DND-41 (cell line): Measurements from ENCODE around the gene TLE1.

Experiments used
- ATAC-seq: fragments of 200-7000 bp; cut with Tn5 transposase; 3 replicates; pipeline ENCODE4 v1.9.1; 2021; ENCODE audit warnings: low read depth; ENCODE audit not compliant: insufficient read depth
- DNase-seq: peaks from one replicate; pipeline ENCODE4 v3.0.0-alpha.2; 2020
- H2AFZ ChIP-seq: 2 replicates; pipeline ENCODE4 v1.6.0; 2012; ENCODE audit warnings: low read depth, low read length
- H3K27ac ChIP-seq: 2 replicates; pipeline ENCODE4 v1.5.1; 2012; ENCODE audit warnings: low read length, inconsistent platforms
- H3K27me3 ChIP-seq: fragments of 200-600 bp; sonication (generic); 2 replicates; pipeline ENCODE4 v1.6.0; 2012; ENCODE audit warnings: low read length, mild to moderate bottlenecking, inconsistent platforms; ENCODE audit not compliant: insufficient read depth, poor library complexity
- H3K36me3 ChIP-seq: 2 replicates; pipeline ENCODE4 v1.5.1; 2012; ENCODE audit warnings: low read length, inconsistent platforms; ENCODE audit not compliant: insufficient read depth
- H3K4me1 ChIP-seq: 2 replicates; pipeline ENCODE4 v1.5.1; 2012; ENCODE audit warnings: mild to moderate bottlenecking, low read length; ENCODE audit not compliant: insufficient read depth
- H3K4me2 ChIP-seq: 2 replicates; pipeline ENCODE4 v1.6.0; 2012; ENCODE audit warnings: mild to moderate bottlenecking, moderate library complexity, low read length, inconsistent platforms; ENCODE audit not compliant: insufficient read depth
- H3K4me3 ChIP-seq, 2 experiments: fragments of 200-600 bp in 1 of 2; shearing (Covaris generic) in 1 of 2; 2 replicates each; pipeline ENCODE4 v1.5.1; 2012 to 2016; ENCODE audit warnings: inconsistent platforms in 2 of 2, low read length in 2 of 2, mild to moderate bottlenecking in 2 of 2, low read depth in 1 of 2, moderate library complexity in 1 of 2
- H3K79me2 ChIP-seq: 2 replicates; pipeline ENCODE4 v1.6.0; 2012; ENCODE audit warnings: low read length, inconsistent platforms; ENCODE audit not compliant: insufficient read depth
- H3K9ac ChIP-seq: 2 replicates; pipeline ENCODE4 v1.6.0; 2012; ENCODE audit warnings: low read depth, mild to moderate bottlenecking, inconsistent platforms, low read length, moderate library complexity
- H3K9me3 ChIP-seq: 2 replicates; pipeline ENCODE4 v1.5.1; 2012; ENCODE audit warnings: low read length, moderate library complexity, mild to moderate bottlenecking, inconsistent platforms; ENCODE audit not compliant: insufficient read depth, severe bottlenecking
- H4K20me1 ChIP-seq: 2 replicates; pipeline ENCODE4 v1.6.0; 2012; ENCODE audit warnings: low read length; ENCODE audit not compliant: insufficient read depth
- EZH2 ChIP-seq: IDR thresholded peaks from 3 replicates; pipeline ENCODE4 v1.6.1; 2012; ENCODE audit warnings: borderline replicate concordance, low read depth, mild to moderate bottlenecking, moderate library complexity, low read length, inconsistent platforms; ENCODE audit not compliant: severe bottlenecking
- TF ChIP-seq, protein P1 (sequence below): IDR thresholded peaks from 2 replicates; pipeline ENCODE4 v1.5.1; 2012; ENCODE audit warnings: borderline replicate concordance, low read length, moderate library complexity, mild to moderate bottlenecking; ENCODE audit not compliant: poor library complexity, severe bottlenecking; ENCODE audit errors: extremely low read depth

Gene TLE1

DNA sequence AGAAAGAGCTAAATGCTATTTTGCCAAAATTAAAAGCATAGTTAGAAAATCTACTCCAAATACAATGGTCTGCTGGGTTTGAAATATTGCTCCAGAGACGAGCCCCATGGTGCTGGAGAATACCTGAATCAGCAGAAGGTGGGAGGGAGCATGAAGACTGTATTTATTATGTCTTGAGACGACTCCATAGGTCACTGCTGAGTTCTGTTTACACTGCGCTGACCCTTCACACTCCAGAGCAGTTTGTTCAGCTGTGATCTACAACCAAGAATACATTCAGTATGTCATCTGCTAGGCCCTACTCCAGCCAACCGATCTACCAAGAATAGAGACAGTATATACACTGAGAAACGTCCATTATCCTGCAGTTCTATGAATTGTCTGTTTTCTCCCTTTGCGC lies 150.5 kb downstream of the TLE1 start:
- no peaks in the 10 kb centered on the region for H3K4me1 ChIP-seq
- ATAC-seq (no peak), DNase-seq (no peak)
- H3K27me3 ChIP-seq, result no peaks in the 10 kb centered on the region
- no peak for TF ChIP-seq EZH2
- TF ChIP-seq, protein P1, sequence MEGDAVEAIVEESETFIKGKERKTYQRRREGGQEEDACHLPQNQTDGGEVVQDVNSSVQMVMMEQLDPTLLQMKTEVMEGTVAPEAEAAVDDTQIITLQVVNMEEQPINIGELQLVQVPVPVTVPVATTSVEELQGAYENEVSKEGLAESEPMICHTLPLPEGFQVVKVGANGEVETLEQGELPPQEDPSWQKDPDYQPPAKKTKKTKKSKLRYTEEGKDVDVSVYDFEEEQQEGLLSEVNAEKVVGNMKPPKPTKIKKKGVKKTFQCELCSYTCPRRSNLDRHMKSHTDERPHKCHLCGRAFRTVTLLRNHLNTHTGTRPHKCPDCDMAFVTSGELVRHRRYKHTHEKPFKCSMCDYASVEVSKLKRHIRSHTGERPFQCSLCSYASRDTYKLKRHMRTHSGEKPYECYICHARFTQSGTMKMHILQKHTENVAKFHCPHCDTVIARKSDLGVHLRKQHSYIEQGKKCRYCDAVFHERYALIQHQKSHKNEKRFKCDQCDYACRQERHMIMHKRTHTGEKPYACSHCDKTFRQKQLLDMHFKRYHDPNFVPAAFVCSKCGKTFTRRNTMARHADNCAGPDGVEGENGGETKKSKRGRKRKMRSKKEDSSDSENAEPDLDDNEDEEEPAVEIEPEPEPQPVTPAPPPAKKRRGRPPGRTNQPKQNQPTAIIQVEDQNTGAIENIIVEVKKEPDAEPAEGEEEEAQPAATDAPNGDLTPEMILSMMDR, result no peak
- H3K9ac ChIP-seq, result no peak overlapping the region
- no peaks in the 10 kb centered on the region for H3K79me2 ChIP-seq
- H3K36me3 ChIP-seq, result no peaks in the 10 kb centered on the region
- H3K4me2 ChIP-seq, result no peak overlapping the region
- no peaks in the 10 kb centered on the region for H3K9me3 ChIP-seq
- H3K4me3 ChIP-seq, result no peak overlapping the region
- H4K20me1 ChIP-seq, result no peaks in the 10 kb centered on the region
- no peak overlapping the region for H2AFZ ChIP-seq
- H3K27ac ChIP-seq, result no peak overlapping the region

DNA sequence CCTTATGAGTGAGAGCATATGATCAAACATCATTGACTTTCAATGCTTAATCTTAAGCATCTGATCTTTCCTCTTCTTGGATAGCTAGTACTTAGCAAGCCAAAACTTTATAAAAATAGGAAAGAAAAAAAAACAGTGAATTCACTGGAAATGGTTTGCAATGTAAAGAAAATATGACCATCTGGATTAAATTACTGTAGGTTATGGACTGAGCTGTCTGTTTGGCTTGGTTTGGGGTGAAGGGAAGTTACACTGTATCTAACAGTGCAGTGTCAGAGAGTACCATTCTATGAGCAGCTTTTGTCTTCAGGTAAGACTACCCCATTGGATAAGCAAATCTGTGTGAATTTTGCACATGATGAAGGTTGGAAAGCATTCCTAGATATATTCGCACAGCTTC lies 151.4 kb downstream of the TLE1 start:
- DNase-seq (no peak), ATAC-seq (no peak)
- TF ChIP-seq EZH2, result no peak
- TF ChIP-seq, protein P1, result no peak
- Histone ChIP-seq H3K27me3 (no peaks in the 10 kb centered on the region), H3K4me1 (no peaks in the 10 kb centered on the region), H3K36me3 (no peaks in the 10 kb centered on the region), H4K20me1 (no peaks in the 10 kb centered on the region), H3K27ac (no peak overlapping the region), H3K4me2 (no peak overlapping the region), H3K79me2 (no peaks in the 10 kb centered on the region), H3K9me3 (no peaks in the 10 kb centered on the region), H2AFZ (no peak overlapping the region), H3K4me3 (no peak overlapping the region), H3K9ac (no peak overlapping the region)

DNA sequence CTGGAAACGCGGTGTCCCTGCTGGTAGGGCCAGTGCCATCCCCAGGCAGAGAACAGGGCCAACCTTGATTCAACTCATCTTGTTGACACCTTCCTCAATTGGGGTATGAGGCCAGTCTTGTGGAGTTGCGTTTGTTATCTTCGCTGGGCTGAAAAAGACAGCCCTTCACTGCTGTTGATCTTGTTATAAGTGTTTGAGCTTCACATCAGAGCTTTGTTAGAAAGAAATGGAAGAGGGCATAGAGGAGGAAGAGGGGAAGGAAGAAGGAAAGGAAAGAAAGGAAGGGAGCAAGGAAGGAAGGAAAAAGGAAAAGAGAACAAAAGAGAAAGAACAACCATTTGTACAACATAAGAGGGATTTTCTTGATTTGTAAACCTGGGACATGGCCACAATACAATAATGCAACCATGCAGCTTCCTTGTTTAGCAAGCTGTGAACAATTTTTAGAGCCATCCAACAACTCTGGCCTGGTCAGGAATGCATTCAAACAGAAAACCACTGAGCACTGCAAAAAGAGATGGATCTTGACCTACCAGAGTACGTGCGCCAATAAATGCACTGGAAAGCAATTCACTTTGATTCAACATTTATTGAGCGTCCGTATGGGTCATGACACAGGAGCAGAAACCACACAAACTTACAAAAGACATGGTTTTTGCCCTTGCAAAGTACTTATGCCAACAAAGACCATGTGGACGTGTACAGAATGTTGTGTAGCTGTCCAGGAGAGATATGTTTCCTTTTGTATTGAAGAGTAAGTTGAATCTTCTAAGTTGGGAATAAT lies 152.9 kb downstream of the TLE1 start:
- H4K20me1 ChIP-seq, result no peaks in the 10 kb centered on the region
- no peak overlapping the region for H3K27ac ChIP-seq
- H3K36me3 ChIP-seq, result no peaks in the 10 kb centered on the region
- no peak overlapping the region for H3K4me2 ChIP-seq
- ATAC-seq (no peak), DNase-seq (no peak)
- no peaks in the 10 kb centered on the region for H3K9me3 ChIP-seq
- TF ChIP-seq EZH2, result no peak
- TF ChIP-seq, protein P1, result no peak
- no peak overlapping the region for H2AFZ ChIP-seq
- no peak overlapping the region for H3K4me3 ChIP-seq
- no peaks in the 10 kb centered on the region for H3K79me2 ChIP-seq
- no peak overlapping the region for H3K9ac ChIP-seq
- no peaks in the 10 kb centered on the region for H3K27me3 ChIP-seq
- H3K4me1 ChIP-seq, result no peaks in the 10 kb centered on the region
